Breast epithelium (tissue), 3 donors: Measurements from ENCODE around the gene CEP295NL.

Source experiments
- CTCF ChIP-seq, 3 donors: fragments of 450-650 bp; IDR thresholded peaks; one replicate each; pipeline ENCODE4 v1.5.1; 2016 to 2017; ENCODE audit warnings: antibody characterized with exemption in 3 of 3, mild to moderate bottlenecking in 3 of 3, moderate library complexity in 3 of 3
- POLR2A ChIP-seq: fragments of 450-650 bp; IDR thresholded peaks from one replicate; pipeline ENCODE4 v1.6.1; 2016; ENCODE audit warnings: antibody characterized with exemption, mild to moderate bottlenecking, moderate library complexity

DNA sequence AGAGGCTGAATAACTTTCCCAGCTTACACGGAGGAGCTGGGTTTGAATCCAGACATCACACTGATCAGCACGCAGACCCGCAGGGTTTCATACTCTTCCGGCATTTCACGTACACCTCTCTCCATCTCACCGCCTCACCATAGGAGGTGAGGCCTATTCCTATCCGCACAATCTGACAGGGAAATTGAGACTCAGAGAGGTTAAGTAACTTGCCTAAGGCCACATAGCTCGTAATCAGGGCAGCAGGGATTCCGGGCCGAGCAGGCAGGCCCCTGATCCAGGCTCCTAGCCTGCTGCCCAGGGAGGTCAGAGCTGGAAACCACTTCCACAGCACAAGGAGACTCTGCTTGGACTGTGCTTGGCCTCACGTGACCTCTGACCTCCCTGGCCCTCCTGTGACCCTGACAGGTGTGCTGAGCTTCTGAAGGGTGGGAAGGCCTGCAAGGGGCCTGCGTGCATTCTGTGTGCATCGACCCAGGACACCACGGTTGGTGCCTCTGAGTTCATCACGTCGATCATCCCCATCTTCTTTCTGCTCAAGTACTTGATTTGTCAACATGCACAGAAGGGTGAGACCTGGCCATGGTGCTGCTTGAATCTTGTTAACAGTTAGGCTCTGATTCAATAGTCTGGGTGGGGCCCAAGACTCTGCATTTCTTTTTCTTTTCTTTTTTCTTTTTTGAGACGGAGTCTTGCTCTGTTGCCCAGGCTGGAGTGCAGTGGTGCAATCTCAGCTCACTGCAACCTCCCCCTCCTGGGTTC is 4.7 kb downstream of the CEP295NL start:
- TF ChIP-seq CTCF (IDR thresholded peaks at IDR 0.05) (no peak), POLR2A (no peak)
